HK-2 (cell line): ENCODE data around the gene MYH10.

Experiments used
- DNase-seq: peaks from one replicate; pipeline ENCODE4 v3.0.0-alpha.2; 2018; ENCODE audit not compliant: unreplicated experiment

MYH10 gene

GRCh38 chr17:8473451-8474192 is 156.9 kb downstream of the MYH10 start:
- DNase-seq: no peak

GRCh38 chr17:8472663-8473062 is 157.9 kb downstream of the MYH10 start:
- no peak for DNase-seq

DNA sequence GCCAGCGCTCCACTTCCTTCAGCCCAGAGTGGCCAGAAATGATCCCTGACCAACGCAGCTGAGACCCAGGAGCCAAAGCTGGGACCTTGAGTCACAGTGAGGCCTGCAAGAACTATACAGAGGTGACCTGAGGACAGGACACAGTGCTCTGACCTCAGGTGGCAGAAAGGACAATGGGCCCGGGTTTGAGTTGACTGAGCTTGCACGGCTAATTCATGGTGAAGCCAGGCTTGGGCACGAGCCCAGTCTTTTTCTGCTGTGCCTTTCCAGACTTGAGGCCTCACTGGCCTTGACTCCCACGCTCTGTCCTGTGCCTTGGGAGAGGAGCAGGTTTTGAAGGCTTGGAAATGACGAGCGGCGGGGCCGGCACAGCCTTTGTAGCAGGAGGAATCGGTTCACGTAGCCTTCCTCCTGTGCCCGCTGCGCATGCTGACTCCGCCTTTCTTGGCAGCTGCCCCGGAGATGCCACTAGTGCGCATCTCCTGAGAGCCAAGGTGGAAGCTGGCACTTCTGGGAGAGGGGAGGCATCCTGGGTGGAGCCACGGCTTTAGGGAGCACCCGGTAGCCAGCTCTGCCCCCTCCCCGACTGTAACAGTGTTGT is 160.0 kb downstream of the MYH10 start:
- DNase-seq: no peak

DNA sequence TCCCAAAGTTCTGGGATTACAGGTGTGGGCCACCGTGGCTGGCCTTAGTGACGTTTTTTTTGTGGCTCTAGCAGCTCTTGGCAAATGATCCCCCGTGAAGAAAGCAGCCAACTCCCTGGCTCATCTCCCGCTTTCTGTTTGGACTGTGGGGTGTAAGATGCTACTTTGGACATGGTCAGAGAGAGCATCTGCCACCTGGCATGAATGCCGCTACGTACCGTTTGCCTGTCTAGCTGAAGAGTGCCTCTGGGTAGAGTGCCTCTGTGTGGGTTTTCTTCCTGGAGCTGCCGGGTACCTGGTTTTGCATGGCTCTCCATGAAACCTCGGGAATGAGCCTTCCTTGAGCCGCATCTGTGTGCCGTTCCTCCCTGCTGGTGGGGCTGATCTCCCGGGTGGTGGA is 160.6 kb downstream of the MYH10 start:
- DNase-seq: no peak

- no peak for DNase-seq
Observed at GRCh38 chr17:8468980-8469379, 161.5 kb downstream of the MYH10 start.

DNA sequence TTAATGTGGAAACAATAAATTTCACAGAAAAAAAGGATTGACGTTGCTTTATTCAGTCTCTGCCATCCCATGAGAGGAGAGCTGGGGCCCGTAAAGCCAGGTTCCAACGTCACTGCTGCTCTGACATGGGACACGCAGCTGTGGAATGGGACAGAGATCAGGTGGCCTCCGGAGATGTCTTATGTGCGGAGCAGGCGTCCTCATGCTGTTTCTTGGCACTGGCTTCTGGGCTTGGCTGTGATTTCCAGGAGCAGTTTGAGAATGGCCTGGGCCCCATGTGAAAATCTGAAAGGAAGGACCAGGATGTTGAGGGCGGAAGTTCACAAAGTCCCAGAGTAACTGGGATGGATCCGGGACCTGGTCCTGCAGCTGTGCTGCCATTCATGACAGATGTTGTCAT is 162.4 kb downstream of the MYH10 start:
- DNase-seq: no peak

DNA sequence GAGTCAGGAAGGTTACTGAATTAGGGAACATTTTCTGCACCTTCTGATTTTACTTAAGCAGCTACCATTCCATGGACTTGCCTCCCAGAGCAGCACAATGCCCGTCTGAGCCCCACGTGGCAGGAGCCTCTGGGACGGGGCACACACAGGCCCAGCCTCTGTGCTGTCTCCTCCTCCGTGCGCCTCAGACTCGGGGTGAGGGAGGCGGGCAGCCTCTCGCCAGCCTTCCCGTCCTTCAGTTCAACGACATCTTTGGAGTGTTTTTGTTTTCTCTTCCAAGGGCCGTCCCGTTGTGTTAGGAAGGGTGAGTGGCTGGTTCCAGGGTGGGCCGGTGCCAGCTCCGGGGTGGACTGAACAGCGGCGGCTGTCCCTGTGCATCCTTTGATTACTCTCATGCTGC is 163.0 kb downstream of the MYH10 start:
- DNase-seq: no peak

DNA sequence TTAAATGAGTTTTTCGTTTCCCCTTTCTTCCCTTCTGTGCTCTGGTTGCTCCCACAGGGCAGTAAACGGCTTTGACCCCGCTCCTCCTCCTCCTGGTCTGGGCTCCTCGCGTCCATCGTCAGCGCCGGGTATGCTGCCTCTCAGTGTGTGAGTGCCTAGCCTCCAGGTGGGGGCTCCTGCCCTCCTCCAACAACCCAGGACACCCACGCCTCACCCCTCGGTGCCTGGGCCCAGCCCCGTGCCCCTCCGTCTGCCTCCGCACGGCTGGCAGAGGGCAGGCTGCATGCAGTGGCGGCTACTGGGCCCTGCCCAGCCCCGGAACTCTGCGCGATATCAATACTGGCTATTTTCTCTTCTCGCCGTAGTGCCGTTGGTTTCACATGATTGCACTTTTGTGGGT is 163.7 kb downstream of the MYH10 start:
- no peak for DNase-seq

- no peak for DNase-seq
Observed at GRCh38 chr17:8466456-8466855, 164.1 kb downstream of the MYH10 start.

- DNase-seq: no peak
Observed at GRCh38 chr17:8465759-8466158, 164.8 kb downstream of the MYH10 start.

DNA sequence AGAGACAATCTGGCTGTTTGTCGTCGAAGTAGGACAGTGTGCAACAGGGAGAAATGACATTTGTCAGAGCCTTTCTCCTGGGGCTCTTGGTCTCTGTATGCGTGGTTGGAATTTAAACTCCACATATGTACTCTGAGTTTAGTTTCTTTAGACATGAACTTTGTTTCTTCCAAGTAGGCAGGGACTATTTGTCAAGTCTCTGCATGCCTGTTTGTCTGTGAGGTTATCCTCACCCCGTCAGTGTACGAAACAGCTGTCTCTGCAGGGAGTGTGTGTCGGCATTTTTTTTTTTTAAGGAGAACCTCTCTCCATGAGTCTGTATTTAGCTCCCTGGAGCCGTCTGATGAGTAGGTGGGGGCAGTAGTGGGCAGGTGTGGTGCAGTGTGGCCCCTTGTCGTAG is 165.2 kb downstream of the MYH10 start:
- no peak for DNase-seq

DNA sequence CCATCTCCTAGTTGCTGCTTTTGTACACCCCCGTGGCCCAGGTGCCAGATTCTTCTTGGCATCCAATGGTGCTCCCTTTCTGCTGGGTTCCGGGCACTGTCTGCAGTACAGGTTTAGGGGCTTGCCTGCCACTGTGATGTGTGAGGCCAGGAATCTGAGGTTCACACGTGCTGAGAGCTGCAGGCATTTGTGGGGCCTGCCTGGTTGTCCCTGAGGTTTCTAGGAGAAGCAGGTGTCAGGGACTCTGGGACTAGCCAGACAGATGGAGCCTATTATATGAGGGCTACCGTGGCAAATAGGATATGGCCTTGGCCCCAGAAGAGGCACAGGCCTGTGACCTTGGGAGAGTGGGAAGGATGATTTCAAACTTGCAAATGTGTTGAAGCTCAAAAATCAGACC is 165.6 kb downstream of the MYH10 start:
- no peak for DNase-seq

- DNase-seq: no peak
Observed at GRCh38 chr17:8463099-8463498, 167.4 kb downstream of the MYH10 start.

- no peak for DNase-seq
Observed at GRCh38 chr17:8462564-8462963, 168.0 kb downstream of the MYH10 start.

GRCh38 chr17:8459831-8460230 is 170.7 kb downstream of the MYH10 start:
- no peak for DNase-seq

DNA sequence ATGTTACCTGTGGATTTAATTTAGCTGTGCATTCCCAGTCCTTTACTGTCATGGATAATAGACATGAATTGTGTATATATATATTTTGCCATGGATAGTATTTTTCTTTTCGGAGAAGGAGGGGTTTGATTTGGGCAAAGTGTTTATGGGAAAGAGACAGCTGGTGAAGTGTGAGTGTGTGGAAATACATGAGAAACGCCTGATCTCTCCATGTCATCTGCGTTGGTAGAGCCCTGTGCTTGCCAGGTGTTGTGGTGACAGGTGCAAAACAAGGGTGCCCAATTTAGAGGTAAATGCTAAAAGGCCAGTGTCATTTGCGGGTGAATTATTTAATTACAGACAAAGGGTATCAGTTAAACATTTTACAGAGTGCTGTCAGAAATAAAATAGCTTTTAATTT is 171.4 kb downstream of the MYH10 start:
- DNase-seq: no peak

DNA sequence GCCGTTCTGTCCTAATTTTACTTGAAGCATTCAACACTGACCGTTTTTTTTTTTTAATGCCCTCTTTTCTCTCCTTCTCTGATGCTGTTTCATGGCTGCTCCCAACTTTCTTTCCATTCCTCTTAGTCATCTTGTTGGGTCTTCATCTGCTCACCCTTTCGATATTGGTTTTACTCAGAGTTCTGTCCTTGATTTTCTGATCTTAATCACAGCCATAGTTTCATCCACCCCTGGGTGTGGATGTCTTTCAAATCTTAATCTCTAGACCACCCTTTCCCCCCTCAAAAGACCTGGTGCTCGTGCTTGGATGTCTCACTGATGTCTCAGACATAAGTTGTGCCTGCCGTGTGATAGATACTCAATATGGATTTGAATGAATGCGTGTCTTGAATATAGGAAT is 172.4 kb downstream of the MYH10 start:
- no peak for DNase-seq

DNA sequence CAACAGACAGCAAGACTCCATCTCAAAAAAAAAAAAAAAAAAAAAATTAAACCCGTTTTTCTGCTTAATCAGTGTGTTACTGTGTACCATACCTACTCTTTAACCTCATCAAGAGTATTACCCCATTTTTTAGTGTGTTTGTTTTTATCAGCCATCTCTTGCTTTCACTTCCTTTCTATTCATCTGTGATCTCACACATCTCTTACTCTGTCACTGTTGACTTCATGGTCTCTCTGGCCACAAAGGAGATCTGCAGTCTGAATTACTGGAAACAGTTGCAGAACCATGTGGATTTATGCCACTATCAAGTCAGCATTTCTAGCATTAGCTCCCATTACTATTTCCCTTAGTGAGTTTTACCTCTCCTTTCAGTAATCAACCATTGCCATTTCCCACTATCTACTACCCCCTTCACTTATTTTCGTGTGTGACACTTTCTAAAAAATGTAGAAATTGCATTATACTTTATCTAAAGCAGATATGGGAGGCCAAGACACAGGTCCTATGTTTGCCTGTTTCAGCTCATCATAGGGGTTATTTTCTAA is 174.8 kb downstream of the MYH10 start:
- no peak for DNase-seq

- no peak for DNase-seq
Observed at GRCh38 chr17:8453326-8453725, 177.2 kb downstream of the MYH10 start.

GRCh38 chr17:8451933-8452614 is 178.5 kb downstream of the MYH10 start:
- no peak for DNase-seq

DNA sequence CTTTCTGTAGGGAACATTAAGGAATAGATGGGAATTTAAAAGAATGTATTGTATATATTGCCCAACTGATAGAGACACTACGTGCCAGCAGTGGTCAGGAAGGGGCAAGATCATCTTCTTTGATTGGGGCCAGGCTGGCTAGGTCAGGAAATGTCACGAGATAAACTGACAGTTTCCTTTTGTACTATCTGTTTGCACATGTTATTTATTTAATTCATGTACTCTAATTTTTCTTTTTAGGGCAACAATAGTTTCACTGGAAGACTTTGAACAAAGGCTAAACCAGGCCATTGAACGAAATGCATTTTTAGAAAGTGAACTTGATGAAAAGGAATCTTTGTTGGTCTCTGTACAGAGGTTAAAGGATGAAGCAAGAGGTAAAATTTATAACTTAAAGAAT is 182.2 kb downstream of the MYH10 start:
- DNase-seq: no peak

- DNase-seq: no peak
Observed at GRCh38 chr17:8447799-8448198, 182.7 kb downstream of the MYH10 start.

DNA sequence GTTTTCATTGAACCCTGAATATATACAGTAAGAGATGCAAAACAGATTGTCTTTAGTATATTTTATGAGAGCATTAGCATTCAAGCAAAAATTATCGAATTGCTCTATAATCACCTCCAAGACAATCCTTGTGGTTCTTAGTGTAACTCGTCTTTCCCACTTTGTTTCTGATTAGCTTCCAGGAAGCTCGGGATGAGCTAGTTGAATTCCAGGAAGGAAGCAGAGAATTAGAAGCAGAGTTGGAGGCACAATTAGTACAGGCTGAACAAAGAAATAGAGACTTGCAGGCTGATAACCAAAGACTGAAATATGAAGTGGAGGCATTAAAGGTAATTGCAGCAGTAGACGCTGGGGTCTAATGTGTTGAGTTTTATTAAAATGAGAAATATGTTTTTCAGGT is 185.0 kb downstream of the MYH10 start:
- DNase-seq: no peak
